ENCODE results near the gene PDE1C.

PDE1C gene

DNA sequence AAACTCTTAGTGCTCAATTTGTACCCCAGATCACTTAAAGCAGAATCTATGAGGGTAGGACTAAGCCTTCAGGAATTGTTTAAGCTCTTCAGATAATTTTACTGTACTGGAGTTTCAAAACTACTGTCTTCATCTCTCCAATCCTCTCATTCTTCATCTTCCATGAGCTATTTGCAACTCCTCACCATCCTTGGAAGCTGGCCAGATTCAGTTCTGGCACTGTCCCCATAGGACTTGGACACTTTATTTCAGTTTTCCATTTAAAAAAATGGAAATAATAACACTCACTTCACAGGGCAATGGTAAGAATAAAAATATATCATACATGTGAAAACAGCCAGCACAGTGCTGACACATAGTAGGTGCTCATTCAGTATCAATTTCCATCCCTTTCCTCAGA, 308.6 kb downstream of the PDE1C start:
- H3K27ac ChIP-seq = no peak overlapping the region
- TF ChIP-seq, protein P1, sequence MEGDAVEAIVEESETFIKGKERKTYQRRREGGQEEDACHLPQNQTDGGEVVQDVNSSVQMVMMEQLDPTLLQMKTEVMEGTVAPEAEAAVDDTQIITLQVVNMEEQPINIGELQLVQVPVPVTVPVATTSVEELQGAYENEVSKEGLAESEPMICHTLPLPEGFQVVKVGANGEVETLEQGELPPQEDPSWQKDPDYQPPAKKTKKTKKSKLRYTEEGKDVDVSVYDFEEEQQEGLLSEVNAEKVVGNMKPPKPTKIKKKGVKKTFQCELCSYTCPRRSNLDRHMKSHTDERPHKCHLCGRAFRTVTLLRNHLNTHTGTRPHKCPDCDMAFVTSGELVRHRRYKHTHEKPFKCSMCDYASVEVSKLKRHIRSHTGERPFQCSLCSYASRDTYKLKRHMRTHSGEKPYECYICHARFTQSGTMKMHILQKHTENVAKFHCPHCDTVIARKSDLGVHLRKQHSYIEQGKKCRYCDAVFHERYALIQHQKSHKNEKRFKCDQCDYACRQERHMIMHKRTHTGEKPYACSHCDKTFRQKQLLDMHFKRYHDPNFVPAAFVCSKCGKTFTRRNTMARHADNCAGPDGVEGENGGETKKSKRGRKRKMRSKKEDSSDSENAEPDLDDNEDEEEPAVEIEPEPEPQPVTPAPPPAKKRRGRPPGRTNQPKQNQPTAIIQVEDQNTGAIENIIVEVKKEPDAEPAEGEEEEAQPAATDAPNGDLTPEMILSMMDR (IDR thresholded peaks at IDR 0.05) = no peak
- DNase-seq (ENCODE audit: low spot score) = no peak
- no peak overlapping the region for H3K4me3 ChIP-seq

DNA sequence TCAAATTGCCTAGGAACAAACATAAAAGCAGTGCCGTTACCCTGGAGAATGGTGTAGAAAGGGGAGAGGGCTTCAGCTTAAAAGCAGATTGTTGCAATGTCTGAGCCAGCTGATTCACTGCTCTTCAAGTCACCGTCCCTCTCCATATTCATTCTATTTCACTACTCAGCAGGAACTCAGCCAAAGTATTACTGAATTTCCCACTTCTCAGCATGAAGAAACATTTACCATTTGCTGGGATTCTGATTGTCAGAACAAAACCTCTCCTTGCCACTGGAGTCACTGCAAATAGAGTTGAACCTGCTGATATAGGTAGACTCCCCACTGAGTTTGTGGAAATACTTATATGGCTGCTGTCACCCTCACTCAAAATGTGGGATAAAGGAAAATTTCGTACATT, 311.5 kb downstream of the PDE1C start:
- TF ChIP-seq, protein P1 (IDR thresholded peaks at IDR 0.05) = no peak
- Histone ChIP-seq H3K27ac (no peak overlapping the region), H3K4me3 (no peak overlapping the region)
- no peak for DNase-seq (ENCODE audit: low spot score)

DNA sequence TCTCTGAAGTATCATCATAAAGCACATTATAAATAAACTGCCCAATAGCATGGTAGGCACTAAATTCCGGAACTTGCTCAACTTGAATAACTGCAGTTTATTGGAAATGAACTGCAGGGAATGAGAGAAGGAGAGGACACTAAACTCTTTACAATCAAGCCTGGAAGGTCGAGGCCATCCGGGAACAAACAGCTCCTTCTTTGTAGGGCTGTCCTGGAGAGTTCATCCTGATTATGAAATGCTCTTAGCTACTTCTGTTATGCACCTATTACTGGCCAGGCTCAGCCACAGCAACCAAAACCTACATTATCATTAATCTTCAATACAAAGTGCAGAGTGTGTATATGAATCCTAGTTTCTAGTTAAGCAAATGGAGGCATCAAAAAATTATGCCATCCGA, 318.5 kb downstream of the PDE1C start:
- Histone ChIP-seq H3K27ac (no peak overlapping the region), H3K4me3 (no peak overlapping the region)
- TF ChIP-seq, protein P1 (IDR thresholded peaks at IDR 0.05) = no peak
- DNase-seq (ENCODE audit: low spot score) = no peak

DNA sequence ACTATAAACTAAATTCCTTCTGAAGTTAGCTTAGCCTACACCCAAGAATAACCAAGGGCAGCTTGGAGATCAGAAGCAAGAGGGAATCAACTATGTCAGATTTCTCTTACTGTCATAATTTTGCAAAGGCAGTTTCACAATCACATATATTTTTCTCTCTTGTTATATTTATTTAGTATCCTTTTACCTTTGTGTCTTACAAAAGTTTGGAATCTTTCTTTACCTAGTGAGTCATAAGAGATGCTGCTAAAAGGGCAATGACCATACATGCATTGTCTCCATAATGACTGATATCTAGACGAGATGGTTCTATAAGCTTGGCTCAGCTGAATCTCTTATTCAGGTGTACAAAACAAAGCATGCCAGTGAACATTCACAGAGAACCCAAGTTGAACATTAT, 322.1 kb downstream of the PDE1C start:
- H3K4me3 ChIP-seq = no peak overlapping the region
- TF ChIP-seq, protein P1 (IDR thresholded peaks at IDR 0.05) = no peak
- DNase-seq (ENCODE audit: low spot score) = no peak
- no peak overlapping the region for H3K27ac ChIP-seq

DNA sequence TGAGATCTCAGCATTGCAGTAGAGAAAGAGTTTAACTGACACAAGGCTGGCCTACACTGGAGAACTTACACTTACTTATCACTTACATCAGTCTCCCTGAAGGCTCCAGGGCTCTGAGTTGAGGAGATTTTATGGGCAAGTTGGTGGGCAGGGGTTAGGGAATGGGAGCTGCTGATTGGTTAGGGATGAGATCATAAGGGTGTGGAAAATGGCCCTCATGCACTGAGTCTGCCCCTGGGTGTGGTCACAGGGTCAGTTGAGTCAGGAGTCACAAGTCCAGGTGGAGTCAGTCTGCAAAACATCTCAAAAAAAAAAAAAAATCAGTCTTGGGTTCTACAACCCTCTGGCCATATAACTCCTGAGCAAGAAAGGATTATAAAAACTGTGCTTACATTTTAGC, 322.7 kb downstream of the PDE1C start:
- Histone ChIP-seq H3K4me3 (no peak overlapping the region), H3K27ac (no peak overlapping the region)
- TF ChIP-seq, protein P1 (IDR thresholded peaks at IDR 0.05) = no peak
- no peak for DNase-seq (ENCODE audit: low spot score)

DNA sequence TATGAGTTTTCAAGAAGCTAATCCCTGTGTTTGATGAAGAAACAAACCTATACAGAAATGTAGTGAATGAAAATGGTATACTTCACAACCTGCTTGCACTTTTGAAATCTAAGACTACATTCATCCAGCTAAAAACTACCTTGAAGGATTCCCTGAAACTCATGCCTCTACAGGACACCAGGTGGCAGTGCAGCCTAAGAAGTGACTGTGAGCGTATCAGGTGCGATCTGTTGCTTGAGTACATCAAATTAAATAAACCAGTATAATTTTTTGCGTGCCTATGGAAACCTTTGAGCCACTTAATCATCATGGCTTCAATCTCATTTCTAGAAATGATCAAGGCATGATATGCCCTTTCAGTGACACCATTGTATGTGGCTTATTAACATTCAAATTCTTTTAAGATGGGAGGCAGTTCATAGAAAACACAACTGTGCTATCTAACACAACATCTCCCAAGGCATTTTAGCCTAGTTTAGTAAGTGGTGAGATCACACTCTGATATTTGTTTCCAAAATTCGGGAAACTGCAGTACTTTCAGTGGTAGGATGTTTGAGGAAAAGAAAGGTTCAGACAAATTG, 325.8 kb downstream of the PDE1C start:
- no peak for DNase-seq (ENCODE audit: low spot score)

DNA sequence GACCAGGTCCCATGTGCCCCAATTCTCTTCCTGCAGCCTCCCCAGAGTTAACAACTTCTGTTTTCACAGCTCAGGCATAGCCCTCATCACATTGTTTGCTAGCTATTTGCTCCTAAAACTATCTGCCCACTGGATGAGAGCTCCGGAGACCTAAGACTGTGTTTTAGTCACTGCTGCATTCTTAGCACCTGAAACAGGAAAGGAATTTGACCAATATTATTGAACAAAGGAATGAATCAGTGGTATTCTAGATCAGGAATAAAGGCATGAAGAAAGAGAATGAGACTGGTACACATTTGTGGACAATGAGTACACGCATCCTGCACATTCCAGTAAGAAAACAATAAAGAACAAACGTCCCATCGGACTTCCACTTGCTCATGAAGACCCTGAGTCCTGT, 328.4 kb downstream of the PDE1C start:
- no peak overlapping the region for H3K27ac ChIP-seq
- TF ChIP-seq, protein P1 (IDR thresholded peaks at IDR 0.05) = no peak
- H3K4me3 ChIP-seq = no peak overlapping the region
- no peak for DNase-seq (ENCODE audit: low spot score)

More for the DNA sequence above, 325.8 kb downstream of the PDE1C start:
- TF ChIP-seq, protein P1 (IDR thresholded peaks at IDR 0.05) = peak; percentile 66
- Histone ChIP-seq H3K27ac (no peak overlapping the region), H3K4me3 (no peak overlapping the region)
